ENCODE measurements around the gene CFAP100. TPM values are rescaled to one million over a fixed set of nuclear protein-coding genes. Genes with fewer than 3 reads are reported as not detected.

The CFAP100 gene
- total RNA-seq, 4 donors from 2014 or later = not detected

DNA sequence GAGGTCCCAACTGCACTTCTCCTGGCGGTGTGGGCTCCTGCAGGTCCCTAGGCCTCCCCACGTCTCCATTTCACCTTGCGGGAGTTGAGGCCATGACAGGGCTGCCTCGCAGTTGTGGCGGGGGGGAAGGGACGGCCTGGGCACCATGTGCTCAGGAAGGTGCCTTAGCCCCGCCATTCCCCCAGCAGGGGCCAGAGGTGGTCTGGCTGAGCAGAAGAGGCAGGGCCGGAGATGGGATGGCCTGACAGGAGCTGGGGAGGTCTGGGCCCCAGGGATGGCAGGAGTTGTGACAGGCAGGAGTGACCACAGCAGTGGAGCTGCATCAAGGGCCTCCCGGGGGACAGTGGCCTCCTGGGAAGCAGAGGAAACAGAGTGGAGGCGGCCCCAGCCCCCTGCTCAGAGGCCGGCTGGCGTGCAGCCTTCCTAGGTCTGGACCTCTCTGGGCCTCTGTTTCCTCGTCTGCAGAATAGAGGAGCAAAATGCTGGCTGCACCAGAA lies 18.8 kb upstream of the CFAP100 start:
- WGBS, 2 donors = 79 to 80% methylated on average over 2 to 5 of the region's 13 CpGs
- H3K9me3 ChIP-seq = no peaks in the 10 kb centered on the region
- peaks cover 0 to 11% (median 0%) of the 10 kb centered on the region in 3 donors for H3K4me1 ChIP-seq
- peak overlapping the region in 1 of 4 donors; percentile 22 for H3K27ac ChIP-seq
- no peak for TF ChIP-seq POLR2A (IDR thresholded peaks at IDR 0.05)
- TF ChIP-seq, protein P1, sequence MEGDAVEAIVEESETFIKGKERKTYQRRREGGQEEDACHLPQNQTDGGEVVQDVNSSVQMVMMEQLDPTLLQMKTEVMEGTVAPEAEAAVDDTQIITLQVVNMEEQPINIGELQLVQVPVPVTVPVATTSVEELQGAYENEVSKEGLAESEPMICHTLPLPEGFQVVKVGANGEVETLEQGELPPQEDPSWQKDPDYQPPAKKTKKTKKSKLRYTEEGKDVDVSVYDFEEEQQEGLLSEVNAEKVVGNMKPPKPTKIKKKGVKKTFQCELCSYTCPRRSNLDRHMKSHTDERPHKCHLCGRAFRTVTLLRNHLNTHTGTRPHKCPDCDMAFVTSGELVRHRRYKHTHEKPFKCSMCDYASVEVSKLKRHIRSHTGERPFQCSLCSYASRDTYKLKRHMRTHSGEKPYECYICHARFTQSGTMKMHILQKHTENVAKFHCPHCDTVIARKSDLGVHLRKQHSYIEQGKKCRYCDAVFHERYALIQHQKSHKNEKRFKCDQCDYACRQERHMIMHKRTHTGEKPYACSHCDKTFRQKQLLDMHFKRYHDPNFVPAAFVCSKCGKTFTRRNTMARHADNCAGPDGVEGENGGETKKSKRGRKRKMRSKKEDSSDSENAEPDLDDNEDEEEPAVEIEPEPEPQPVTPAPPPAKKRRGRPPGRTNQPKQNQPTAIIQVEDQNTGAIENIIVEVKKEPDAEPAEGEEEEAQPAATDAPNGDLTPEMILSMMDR (IDR thresholded peaks at IDR 0.05) = no peak
- H3K4me3 ChIP-seq = no peak overlapping the region
- H3K27me3 ChIP-seq = peaks cover 0 to 18% (median 0%) of the 10 kb centered on the region in 4 donors
- intact Hi-C loops (cut with DNase I) = no loop called here
- H3K36me3 ChIP-seq = no peaks in the 10 kb centered on the region
- no peak for DNase-seq

- 23 to 24% methylated on average over 3 of the region's 3 CpGs for WGBS, 2 donors
- peak overlapping the region in 1 of 4 donors; percentile 22 for H3K27ac ChIP-seq
- no peak for DNase-seq
These were observed 18.3 kb upstream of the CFAP100 start for GRCh38 chr3:126376444-126376843.

GRCh38 chr3:126377211-126377610 lies 17.5 kb upstream of the CFAP100 start:
- Histone ChIP-seq H3K9me3 (no peaks in the 10 kb centered on the region), H3K4me3 (no peak overlapping the region), H3K36me3 (no peaks in the 10 kb centered on the region), H3K27ac (no peak overlapping the region), H3K4me1 (peaks cover 0 to 11% (median 0%) of the 10 kb centered on the region in 3 donors), H3K27me3 (peaks cover 0 to 23% (median 0%) of the 10 kb centered on the region in 4 donors)
- DNase-seq = no peak
- TF ChIP-seq, protein P1 (IDR thresholded peaks at IDR 0.05) = no peak
- no peak for TF ChIP-seq POLR2A (IDR thresholded peaks at IDR 0.05)
- intact Hi-C loops (cut with DNase I) = no loop called here
- 90 to 96% methylated on average over 3 of the region's 3 CpGs for WGBS, 2 donors

More at GRCh38 chr3:126376444-126376843, 18.3 kb upstream of the CFAP100 start:
- no peaks in the 10 kb centered on the region for H3K9me3 ChIP-seq
- H3K4me1 ChIP-seq = peaks cover 0 to 11% (median 0%) of the 10 kb centered on the region in 3 donors
- H3K36me3 ChIP-seq = no peaks in the 10 kb centered on the region
- intact Hi-C loops (cut with DNase I) = no loop called here
- H3K27me3 ChIP-seq = peaks cover 0 to 23% (median 0%) of the 10 kb centered on the region in 4 donors
- TF ChIP-seq, protein P1 (IDR thresholded peaks at IDR 0.05) = no peak
- no peak for TF ChIP-seq POLR2A (IDR thresholded peaks at IDR 0.05)
- H3K4me3 ChIP-seq = no peak overlapping the region

GRCh38 chr3:126378341-126378751 lies 16.4 kb upstream of the CFAP100 start:
- H3K9me3 ChIP-seq = no peaks in the 10 kb centered on the region
- peaks cover 0 to 11% (median 0%) of the 10 kb centered on the region in 3 donors for H3K4me1 ChIP-seq
- peaks cover 0 to 23% (median 0%) of the 10 kb centered on the region in 4 donors for H3K27me3 ChIP-seq
- WGBS, 2 donors = 67 to 82% methylated on average over 4 of the region's 6 CpGs
- no peak overlapping the region for H3K27ac ChIP-seq
- H3K4me3 ChIP-seq = no peak overlapping the region
- H3K36me3 ChIP-seq = no peaks in the 10 kb centered on the region
- TF ChIP-seq, protein P1 (IDR thresholded peaks at IDR 0.05) = no peak
- TF ChIP-seq POLR2A (IDR thresholded peaks at IDR 0.05) = no peak
- intact Hi-C loops (cut with DNase I) = no loop called here
- no peak for DNase-seq

DNA sequence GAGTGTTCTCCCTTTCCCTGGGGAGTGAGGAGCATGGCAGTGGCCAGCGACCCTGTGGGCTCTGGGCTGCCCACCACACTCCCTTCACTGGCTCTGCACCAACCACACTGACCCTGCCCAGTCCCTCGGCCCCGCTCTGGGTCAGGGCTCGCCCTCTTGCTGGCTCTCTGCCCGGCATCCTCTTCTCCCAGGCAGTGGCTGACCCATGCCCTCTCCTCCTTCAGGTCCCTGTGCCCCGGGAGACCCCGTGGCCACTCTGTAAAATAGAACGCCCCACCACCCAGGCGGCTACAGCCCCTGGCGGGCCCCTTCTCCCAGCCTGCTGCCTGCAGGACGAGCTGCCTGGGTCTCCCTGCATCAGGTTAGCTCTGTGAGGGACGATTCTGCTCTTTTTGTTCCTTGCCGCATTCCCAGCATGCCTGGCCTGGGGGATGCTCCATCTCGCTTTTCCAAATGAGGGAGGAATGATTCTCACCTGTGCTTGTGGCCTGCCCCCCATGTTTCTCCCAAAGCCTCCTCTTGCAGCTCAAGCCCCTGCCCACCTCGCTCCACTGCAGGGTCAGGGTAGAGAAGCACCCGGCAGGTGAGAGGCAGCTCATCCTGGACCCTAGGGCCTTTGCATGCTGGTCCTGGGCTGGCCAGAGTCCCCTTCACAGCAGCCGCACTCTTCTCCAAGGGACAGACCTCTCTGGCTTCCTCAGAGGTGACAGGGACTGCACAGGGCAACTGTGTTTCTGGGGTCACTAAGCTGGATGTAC lies 14.5 kb upstream of the CFAP100 start:
- 69 to 70% methylated on average over 5 to 7 of the region's 17 CpGs for WGBS, 2 donors
- Histone ChIP-seq H3K27me3 (peaks cover 0 to 23% (median 0%) of the 10 kb centered on the region in 4 donors), H3K4me1 (peaks cover 0 to 11% (median 0%) of the 10 kb centered on the region in 3 donors), H3K36me3 (no peaks in the 10 kb centered on the region), H3K9me3 (no peaks in the 10 kb centered on the region), H3K27ac (no peak overlapping the region), H3K4me3 (no peak overlapping the region)
- intact Hi-C loops (cut with DNase I) = no loop called here
- TF ChIP-seq, protein P1 (IDR thresholded peaks at IDR 0.05) = no peak
- no peak for TF ChIP-seq POLR2A (IDR thresholded peaks at IDR 0.05)
- no peak for DNase-seq

Data from esophagus squamous epithelium (tissue), 5 donors.